Endometrium (tissue), 2 donors: ENCODE measurements around the gene MPDU1.
"Not testable (repeated sequence)": the region's sequence is repeated elsewhere in the genome, so short reads cannot be mapped to it uniquely, and the experiment has no call there.

Source experiments
- FAIRE-seq: peaks from 2 replicates; lab custom pipeline; 2012; peaks lifted over from hg19 to GRCh38; lab: Jason Lieb, UNC
- donor health status: control.
- donor health status: control.

MPDU1 gene

DNA sequence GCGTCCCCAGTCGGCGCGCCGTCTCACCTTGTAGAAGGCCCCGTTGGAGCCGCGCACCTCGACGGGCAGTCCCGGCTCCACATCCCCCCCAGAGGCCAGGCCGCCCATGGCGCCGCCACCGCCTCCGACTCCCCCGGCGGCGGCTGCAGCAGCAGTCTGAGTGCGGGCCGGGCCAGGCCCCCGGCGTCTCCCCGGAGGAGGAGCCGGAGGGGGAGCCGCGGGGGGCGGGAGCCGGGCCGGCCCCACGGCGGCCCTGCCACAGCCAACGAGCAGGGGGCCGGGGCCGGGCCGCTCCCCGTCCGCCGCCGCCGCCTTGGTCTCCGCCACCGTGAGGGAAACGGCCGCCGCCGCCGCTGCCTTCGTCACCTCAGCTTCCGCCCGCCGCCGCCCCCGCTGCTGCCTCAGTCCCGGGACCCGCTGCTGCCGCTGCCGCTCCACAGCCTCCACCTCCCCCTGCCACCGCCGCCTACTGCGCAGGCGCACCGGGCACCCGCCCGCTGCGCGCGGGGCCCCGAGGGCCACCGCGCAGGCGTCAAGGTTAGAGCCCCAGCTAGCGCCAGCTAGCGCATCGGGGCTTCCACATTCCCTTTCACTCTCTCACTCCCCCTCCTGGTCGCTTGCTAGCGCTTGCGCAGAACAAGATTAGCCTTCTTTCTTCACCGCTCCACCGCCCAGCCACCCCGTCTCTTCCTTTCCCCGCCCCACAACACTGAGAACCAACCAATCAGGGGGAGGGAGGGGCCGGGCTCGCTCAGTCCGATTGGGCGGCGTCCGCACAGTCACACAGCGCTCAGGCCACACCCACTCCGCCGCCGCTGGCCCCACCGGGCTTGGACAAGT is 31.0 kb downstream of the MPDU1 start, which contains the start of gene FXR2:
FXR2 (minus strand) TSS at position 473 of the 840 bp plus-strand sequence; CDS start at position 108, 365 bp downstream.
- peak; percentile 97 for FAIRE-seq

DNA sequence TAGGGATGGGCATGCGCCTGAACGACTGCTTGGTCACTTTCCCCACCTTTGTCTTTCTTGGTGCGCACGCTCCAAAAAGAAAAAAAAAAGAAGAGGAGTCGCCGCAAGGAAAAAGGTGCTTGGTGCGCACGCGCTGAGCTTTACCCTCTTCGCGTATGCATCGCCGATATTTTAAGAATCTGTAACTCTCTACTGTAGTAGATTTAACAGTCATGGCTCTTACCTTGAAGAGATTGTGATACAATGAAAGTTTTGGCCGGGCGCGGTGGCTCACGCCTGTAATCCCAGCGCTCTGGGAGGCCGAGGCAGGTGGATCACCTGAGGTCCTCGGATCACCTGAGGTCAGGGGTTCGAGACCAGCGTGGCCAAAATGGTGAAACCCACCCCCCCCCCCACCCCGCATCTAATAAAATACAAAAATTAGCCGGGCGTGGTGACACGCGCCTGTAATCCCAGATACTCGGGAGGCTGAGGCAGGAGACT is 31.7 kb downstream of the MPDU1 start:
- no peak for FAIRE-seq

DNA sequence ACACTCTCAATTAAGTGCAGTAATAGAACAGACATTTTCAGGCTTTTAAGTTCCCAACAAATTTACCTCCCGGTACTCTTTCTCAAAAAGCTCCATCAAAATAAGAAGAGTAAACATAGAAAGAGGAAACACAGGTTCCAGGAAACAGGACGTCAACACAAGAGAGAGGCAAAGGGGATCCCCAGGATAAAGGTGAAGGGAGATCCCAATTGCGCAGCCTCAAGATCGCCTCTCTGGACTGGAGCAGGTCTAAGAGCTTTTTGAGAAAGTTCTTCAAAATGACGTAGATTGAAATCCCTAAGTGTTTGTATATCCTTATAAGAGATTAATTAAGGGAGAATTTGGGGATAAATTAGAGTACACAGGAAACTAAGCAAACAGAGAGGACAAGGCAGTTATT is 35.0 kb downstream of the MPDU1 start:
- no peak for FAIRE-seq

DNA sequence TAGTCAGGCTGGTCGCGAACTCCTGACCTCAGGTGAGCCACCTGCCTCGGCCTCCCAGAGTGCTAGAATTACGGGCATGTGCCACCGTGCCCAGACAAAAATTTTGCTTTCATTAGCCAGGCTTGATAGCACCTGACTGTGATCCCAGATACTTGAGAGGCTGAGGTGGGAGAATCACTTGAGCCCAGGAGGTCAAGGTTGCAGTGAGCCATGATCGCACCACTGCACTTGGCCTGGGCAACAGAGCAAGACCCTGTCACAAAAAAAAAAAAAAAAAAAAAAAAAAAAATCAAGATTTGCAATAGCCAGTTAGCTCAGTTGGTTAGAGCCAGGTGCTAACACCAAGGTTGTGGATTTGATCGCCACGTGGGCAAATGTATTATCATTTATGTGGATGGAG is 37.2 kb downstream of the MPDU1 start:
- FAIRE-seq, result no peak

DNA sequence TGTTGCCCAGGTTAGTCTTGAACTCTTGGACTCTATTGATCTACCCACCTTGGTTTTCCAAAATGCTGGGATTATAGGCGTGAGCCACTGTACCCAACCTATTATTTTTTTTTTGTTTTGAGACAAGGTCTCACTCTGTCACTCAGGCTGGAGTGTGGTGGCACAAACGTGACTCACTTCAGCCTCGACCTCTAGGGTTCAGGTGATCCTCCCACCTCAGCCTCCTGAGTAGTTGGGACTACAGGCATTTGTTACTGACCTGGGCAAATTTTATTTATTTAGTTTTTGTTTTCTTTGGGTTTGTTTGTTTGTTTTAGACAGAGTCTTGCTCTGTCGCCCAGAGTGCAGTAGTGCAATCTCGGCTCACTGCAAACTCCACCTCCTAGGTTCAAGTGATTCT is 40.0 kb downstream of the MPDU1 start:
- no peak for FAIRE-seq

DNA sequence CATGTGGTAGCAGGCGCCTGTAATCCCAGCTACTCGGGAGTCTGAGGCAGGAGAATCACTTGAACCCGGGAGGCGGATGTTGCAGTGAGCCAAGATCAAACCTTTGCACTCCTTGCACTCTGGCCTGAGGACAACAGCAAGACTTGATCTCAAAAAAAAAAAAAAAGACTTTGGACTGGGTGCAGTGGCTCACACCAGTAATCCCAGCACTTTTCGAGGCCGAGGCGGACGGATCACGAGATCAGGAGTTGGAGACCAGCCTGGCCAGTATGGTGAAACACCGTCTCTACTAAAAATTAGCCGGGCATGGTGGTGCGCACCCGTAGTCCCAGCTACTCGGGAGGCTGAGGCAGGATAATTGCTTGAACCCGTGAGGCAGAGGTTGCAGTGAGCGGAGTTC is 42.1 kb downstream of the MPDU1 start:
- not testable (repeated sequence) for FAIRE-seq

DNA sequence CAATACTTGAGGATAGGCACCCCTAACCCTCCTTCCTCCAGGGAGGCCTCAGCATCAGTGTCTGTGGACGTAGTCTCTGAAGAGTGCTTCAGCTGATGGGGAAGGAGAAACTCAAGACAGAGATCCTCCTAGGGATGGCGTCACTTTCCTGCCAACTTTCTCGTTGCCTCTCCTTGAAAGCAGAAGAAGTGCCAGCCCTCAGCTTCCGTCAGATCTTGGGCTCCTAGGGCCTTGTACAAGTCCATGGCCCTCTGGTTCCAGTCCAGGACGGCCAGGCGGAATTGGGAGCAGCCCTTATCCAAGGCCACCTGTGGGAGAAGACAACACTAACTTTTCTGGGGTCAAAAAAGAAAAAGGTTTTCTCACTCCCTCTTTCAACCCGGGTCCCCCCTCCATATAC is 42.7 kb downstream of the MPDU1 start:
- no peak for FAIRE-seq

DNA sequence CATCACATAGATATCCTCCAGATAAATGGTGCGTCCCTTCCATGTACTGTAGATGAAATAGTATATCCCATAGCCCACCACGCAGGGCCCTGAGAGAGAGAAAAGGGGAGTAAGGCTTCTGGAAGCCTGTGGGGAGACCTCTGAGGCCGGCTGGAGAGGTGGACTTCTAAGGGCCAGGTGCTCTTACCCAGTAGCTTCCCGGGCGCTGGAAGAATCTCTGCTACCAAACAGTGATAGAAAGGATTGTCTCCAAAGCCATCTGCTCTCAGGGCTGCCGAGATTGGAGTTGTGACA is 43.3 kb downstream of the MPDU1 start:
- FAIRE-seq, result no peak

DNA sequence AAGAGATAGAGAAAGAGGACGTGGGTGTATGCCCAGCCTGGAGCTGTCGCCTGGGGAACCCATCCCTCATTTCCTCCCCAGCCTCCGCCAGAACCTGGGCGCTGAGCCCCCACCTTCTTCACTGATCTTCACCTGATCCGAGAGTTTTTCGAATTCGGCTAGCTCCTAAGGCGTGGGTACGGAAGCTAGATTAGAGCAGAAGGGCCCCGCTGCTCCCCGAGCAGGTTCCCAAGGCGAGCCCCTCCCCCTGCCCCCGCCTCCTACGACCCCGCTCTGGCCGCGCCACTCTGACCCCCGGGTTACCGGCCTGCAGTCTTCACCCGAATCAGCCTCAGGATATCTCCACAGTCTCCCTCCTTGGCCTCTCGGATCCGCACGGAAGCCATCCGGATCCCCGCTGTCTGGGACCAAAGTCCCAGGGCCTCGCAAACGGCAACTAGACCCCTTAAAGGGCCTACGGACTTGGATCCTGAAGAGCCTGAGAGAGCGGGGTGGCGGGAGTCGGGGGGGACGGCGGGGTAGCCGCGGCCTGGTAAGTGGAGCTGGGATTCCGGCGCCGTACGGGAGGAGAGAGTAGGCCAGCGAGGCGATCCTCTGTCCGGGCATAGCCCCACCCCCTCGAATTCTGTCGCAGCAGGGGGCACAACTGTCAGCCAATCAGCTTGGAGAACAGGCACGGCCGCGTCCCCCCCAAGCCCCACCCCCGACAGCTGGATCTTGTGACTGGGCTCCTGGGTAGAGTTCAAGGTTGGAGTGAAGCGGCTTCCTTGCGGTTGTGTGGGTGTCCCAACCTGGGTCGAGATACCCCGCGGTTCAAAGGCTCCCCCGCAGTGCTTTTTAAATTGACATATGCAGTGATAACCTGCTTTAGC is 43.8 kb downstream of the MPDU1 start, which contains the start of gene SAT2:
SAT2 (minus strand) TSS at position 572 of the 872 bp plus-strand sequence; CDS start at position 386, 186 bp downstream.
- peak; percentile 78 for FAIRE-seq

DNA sequence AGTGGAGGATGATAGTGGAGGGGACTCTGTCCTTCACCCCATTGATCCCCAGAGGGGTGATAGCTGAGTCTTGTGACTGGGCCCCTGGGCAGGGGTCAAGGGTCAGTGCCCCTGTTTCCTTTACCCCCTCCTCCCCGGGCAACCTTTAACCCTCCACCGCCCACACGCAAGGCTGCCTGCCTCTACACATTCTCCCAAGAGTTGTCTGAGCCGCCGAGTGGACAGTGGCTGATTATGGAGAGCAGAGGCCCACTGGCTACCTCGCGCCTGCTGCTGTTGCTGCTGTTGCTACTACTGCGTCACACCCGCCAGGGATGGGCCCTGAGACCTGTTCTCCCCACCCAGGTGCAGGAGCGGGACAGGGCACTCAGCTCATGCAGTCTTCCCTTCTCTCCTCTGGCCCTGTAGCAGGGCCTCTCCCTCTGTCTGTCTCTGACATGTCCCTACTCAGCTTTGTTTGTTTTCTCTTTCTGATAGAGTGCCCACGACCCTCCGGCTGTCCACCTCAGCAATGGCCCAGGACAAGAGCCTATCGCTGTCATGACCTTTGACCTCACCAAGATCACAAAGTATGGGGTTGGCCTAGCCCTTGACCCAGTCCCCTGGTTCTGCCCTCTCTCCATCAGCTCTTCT is 46.4 kb downstream of the MPDU1 start, which contains the start of gene SHBG:
SHBG (plus strand) TSS at position 197 of the 633 bp plus-strand sequence; CDS start at position 235, 38 bp downstream.
- no peak for FAIRE-seq

DNA sequence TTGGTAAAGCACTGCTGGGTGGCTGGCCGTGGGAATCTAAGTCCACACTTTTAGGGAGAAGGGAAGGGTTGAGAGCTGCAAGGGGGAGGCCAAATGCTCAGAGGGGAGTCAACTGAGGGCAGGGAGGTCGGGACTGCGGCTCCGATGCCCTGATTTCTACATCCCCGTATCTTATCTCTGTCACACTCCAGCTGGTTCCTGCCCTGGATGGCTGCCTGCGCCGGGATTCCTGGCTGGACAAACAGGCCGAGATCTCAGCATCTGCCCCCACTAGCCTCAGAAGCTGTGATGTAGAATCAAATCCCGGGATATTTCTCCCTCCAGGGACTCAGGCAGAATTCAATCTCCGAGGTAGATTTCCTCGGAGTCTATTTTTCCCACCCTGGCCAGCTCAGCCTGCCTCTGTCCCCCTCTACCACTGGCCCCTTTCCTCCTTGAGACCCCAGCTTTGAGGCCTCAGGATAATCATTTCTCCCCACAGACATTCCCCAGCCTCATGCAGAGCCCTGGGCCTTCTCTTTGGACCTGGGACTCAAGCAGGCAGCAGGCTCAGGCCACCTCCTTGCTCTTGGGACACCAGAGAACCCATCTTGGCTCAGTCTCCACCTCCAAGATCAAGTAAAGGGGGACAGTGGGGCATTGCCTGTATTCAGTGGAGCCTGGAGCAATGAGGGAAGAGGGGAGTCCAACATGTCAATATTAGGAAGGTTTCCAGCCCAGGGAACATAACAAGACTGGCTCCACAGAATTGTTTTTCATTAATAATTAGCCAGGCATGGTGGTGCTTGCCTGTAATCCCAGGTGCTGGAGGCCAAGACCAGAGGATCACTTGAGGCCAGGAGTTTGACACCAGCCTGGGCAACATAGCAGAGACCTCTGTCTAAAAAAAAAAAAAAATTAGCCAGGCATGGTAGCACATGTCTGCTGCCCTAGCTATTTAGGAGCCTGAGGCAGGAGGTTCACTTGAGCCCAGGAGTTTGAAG is 48.0 kb downstream of the MPDU1 start:
- FAIRE-seq, result no peak

DNA sequence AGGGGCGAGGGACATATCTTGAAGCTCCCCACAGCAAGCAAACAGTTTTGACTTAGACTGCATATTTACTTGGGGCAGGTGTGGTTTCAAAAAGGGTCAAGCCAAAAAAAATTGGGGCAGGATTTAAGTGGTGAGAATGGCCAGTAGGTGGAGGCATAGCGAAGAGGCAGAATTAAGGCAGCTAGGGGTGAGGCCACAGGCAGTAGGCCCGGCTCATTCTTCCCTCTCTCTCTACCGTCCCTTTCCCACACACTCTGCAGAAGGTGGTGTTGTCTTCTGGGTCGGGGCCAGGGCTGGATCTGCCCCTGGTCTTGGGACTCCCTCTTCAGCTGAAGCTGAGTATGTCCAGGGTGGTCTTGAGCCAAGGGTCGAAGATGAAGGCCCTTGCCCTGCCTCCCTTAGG is 48.8 kb downstream of the MPDU1 start:
- FAIRE-seq, result no peak

DNA sequence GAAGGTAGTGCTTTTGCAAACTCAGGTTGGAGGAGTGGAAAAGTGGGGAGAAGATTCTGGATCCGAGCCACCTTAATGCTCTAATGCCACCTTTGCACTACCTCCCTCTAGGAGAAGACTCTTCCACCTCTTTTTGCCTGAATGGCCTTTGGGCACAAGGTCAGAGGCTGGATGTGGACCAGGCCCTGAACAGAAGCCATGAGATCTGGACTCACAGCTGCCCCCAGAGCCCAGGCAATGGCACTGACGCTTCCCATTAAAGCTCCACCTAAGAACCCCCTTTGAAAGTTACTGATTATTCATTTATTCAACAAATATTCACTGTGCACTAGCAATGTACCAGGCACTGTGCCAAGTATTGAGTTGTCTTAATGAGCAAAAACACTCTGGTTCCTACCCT is 49.4 kb downstream of the MPDU1 start:
- no peak for FAIRE-seq

DNA sequence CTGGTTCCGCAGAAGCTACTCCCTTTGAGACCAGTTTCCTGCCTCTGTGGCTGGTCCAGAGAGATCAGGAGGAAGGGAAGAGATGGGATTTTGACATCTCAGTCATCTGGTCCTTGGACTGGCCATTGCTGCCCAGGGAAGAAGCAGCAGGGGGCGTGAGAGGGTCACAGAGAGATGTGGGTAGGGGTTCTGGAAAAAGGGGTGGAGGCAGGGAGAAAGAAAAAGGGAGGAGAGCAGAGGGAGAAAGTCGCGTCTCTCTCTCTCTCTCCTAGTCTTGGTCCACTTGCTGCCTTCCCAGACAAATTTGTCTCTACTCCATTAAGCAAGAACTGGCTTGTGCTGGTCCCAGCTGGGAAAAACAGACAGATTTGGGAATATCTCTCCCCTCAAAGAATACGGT is 50.7 kb downstream of the MPDU1 start:
- no peak for FAIRE-seq

DNA sequence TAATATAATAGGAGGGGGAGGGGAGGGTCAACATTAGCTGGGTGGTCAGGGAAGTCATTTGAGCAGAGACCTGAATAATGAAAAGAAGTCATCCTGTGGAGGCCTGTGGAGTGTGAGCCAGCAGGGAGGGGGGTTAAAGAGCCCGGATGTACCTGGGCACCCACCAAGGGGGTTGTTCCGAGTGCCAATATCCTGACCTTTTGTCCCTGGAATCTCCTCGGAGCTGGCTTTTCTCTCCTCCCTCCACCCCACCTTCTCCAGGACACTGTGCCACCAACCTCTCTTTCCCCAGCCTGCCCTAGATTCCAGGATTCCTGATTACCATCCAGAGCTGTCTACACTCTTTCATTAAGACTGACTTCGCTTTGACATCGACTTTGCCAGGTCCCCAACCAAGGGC is 52.5 kb downstream of the MPDU1 start:
- no peak for FAIRE-seq
